Measurements from ENCODE around the gene NACA. TPM values are rescaled to one million over a fixed set of nuclear protein-coding genes. Genes with fewer than 3 reads are reported as not detected.

NACA gene
- total RNA-seq, 6 experiments from 2014 or later = 218 to 501 (median 330) TPM

- DNase-seq (no peak), ATAC-seq (peak in 1 of 4 donors; percentile 17)
- TF ChIP-seq CTCF (IDR thresholded peaks at IDR 0.05) (no peak), POLR2A (IDR thresholded peaks at IDR 0.05) (no peak)
- Histone ChIP-seq H3K4me1 (no peaks in the 10 kb centered on the region), H3K27me3 (no peaks in the 10 kb centered on the region), H3K4me3 (no peak overlapping the region), H3K27ac (no peak overlapping the region), H3K36me3 (no peaks in the 10 kb centered on the region), H3K9me3 (no peaks in the 10 kb centered on the region)
- intact Hi-C loops (cut with DNase I) = no loop called here
- 69% methylated on average over 3 of the region's 3 CpGs for WGBS (ENCODE audit: insufficient coverage, low coverage, low lambda C conversion rate, missing lambda C conversion rate)
Measured at GRCh38 chr12:56699020-56699661, 26.0 kb downstream of the NACA start.

- intact Hi-C loops (cut with DNase I) = no loop called here
- WGBS (ENCODE audit: insufficient coverage, low coverage, low lambda C conversion rate, missing lambda C conversion rate) = 91% methylated on average over 2 of the region's 2 CpGs
Measured at GRCh38 chr12:56695327-56696101, 29.6 kb downstream of the NACA start.

GRCh38 chr12:56694161-56694560 lies 30.9 kb downstream of the NACA start:
- peak in 1 of 3 donors; percentile 8 for DNase-seq
- Histone ChIP-seq H3K9me3 (no peaks in the 10 kb centered on the region), H3K27ac (no peak overlapping the region), H3K36me3 (no peaks in the 10 kb centered on the region), H3K4me1 (no peaks in the 10 kb centered on the region), H3K27me3 (no peaks in the 10 kb centered on the region), H3K4me3 (no peak overlapping the region)
- ATAC-seq = no peak
- TF ChIP-seq CTCF (IDR thresholded peaks at IDR 0.05) = no peak
- no peak for TF ChIP-seq POLR2A (IDR thresholded peaks at IDR 0.05)
- intact Hi-C loops (cut with DNase I) = no loop called here
- WGBS (ENCODE audit: insufficient coverage, low coverage, low lambda C conversion rate, missing lambda C conversion rate) = 85% methylated on average over 4 of the region's 5 CpGs

More at GRCh38 chr12:56695327-56696101, 29.6 kb downstream of the NACA start:
- no peak overlapping the region for H3K27ac ChIP-seq
- no peaks in the 10 kb centered on the region for H3K4me1 ChIP-seq
- ATAC-seq (no peak), DNase-seq (peak in 1 of 3 donors; percentile 7)
- H3K4me3 ChIP-seq = no peak overlapping the region
- no peaks in the 10 kb centered on the region for H3K9me3 ChIP-seq
- H3K27me3 ChIP-seq = no peaks in the 10 kb centered on the region
- TF ChIP-seq CTCF (IDR thresholded peaks at IDR 0.05) (no peak), POLR2A (IDR thresholded peaks at IDR 0.05) (no peak)
- no peaks in the 10 kb centered on the region for H3K36me3 ChIP-seq

- Histone ChIP-seq H3K9me3 (no peaks in the 10 kb centered on the region), H3K27me3 (no peaks in the 10 kb centered on the region), H3K4me1 (peaks cover 0 to 13% (median 0%) of the 10 kb centered on the region in 4 donors), H3K4me3 (peak overlapping the region; percentile 54 to 67 (median 55)), H3K36me3 (no peaks in the 10 kb centered on the region), H3K27ac (peak overlapping the region; percentile 100)
- intact Hi-C loops (cut with DNase I) = no loop called here
- TF ChIP-seq CTCF (IDR thresholded peaks at IDR 0.05) (no peak), POLR2A (IDR thresholded peaks at IDR 0.05) (no peak)
- DNase-seq (no peak), ATAC-seq (no peak)
- 0% methylated on average over 7 of the region's 7 CpGs for WGBS (ENCODE audit: insufficient coverage, low coverage, low lambda C conversion rate, missing lambda C conversion rate)
Measured at GRCh38 chr12:56688846-56689109, 36.3 kb downstream of the NACA start.
